ENCODE data around the gene CGGBP1. TPM values are rescaled to one million over a fixed set of nuclear protein-coding genes. Genes with fewer than 3 reads are reported as not detected.

The CGGBP1 gene
- total and polyA plus RNA-seq, 10 donors, result 44.0 to 130 (median 77.7) TPM

- Histone ChIP-seq H3K4me1 (peaks cover 0 to 4% (median 0%) of the 10 kb centered on the region in 6 donors), H3K9me3 (peaks cover 0 to 6% (median 0%) of the 10 kb centered on the region in 8 donors), H3K27ac (no peak overlapping the region), H3K4me3 (no peak overlapping the region), H3K36me3 (no peaks in the 10 kb centered on the region), H3K27me3 (replicated peaks in 1 of 7) (no peaks in the 10 kb centered on the region)
- intact Hi-C loops (cut with DNase I; ENCODE audit: low total_unique reads), result no loop called here
- no peak for DNase-seq
- 91 to 97% (median 92%) methylated on average over 4 of the region's 4 CpGs for WGBS, 5 donors
- TF ChIP-seq POLR2AphosphoS5 (IDR thresholded peaks at IDR 0.05), result no peak
- TF ChIP-seq, protein P1, sequence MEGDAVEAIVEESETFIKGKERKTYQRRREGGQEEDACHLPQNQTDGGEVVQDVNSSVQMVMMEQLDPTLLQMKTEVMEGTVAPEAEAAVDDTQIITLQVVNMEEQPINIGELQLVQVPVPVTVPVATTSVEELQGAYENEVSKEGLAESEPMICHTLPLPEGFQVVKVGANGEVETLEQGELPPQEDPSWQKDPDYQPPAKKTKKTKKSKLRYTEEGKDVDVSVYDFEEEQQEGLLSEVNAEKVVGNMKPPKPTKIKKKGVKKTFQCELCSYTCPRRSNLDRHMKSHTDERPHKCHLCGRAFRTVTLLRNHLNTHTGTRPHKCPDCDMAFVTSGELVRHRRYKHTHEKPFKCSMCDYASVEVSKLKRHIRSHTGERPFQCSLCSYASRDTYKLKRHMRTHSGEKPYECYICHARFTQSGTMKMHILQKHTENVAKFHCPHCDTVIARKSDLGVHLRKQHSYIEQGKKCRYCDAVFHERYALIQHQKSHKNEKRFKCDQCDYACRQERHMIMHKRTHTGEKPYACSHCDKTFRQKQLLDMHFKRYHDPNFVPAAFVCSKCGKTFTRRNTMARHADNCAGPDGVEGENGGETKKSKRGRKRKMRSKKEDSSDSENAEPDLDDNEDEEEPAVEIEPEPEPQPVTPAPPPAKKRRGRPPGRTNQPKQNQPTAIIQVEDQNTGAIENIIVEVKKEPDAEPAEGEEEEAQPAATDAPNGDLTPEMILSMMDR (IDR thresholded peaks at IDR 0.05 in 8 of 11, conservative IDR thresholded peaks at IDR 0.05 in 3 of 11), result no peak
- TF ChIP-seq POLR2A (IDR thresholded peaks at IDR 0.05), result no peak
Observed at GRCh38 chr3:88040529-88040928, 18.3 kb downstream of the CGGBP1 start.

- 35 to 51% (median 41%) methylated on average over 2 of the region's 2 CpGs for WGBS, 5 donors
- intact Hi-C loops (cut with DNase I; ENCODE audit: low total_unique reads), result no loop called here
- no peak for DNase-seq
Observed at GRCh38 chr3:88038566-88038965, 20.2 kb downstream of the CGGBP1 start.

DNA sequence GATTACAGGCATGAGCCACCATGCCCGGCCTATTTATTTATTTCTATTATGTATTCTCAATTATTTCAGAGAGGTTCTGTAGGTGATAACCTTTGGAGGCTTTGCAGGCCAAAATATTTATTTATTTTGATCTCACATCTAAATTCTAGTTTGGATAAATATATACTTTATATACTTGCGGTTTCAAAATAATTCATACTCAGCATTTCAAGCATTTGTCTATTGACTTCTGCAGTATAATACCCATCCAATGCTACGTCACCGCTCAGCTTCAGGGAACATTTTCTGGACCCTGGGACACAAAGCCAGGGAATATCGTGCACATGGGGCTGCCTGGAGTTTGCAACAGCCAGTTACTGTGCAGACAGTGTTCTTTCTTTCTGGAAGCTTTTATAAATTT lies 22.6 kb downstream of the CGGBP1 start:
- no peak for DNase-seq
- 78 to 95% (median 84%) methylated on average over 5 of the region's 5 CpGs for WGBS, 5 donors
- intact Hi-C loops (cut with DNase I; ENCODE audit: low total_unique reads), result no loop called here
- peaks cover 0 to 6% (median 0%) of the 10 kb centered on the region in 8 donors for H3K9me3 ChIP-seq
- H3K36me3 ChIP-seq, result no peaks in the 10 kb centered on the region
- TF ChIP-seq, protein P1 (IDR thresholded peaks at IDR 0.05 in 8 of 11, conservative IDR thresholded peaks at IDR 0.05 in 3 of 11), result no peak
- no peak for TF ChIP-seq POLR2A (IDR thresholded peaks at IDR 0.05)
- TF ChIP-seq POLR2AphosphoS5 (IDR thresholded peaks at IDR 0.05), result no peak
- H3K27ac ChIP-seq, result no peak overlapping the region
- H3K27me3 ChIP-seq (replicated peaks in 1 of 7), result no peaks in the 10 kb centered on the region
- peaks cover 0 to 33% (median 16%) of the 10 kb centered on the region in 6 donors for H3K4me1 ChIP-seq
- no peak overlapping the region for H3K4me3 ChIP-seq

More at GRCh38 chr3:88038566-88038965, 20.2 kb downstream of the CGGBP1 start:
- Histone ChIP-seq H3K4me1 (peaks cover 0 to 10% (median 0%) of the 10 kb centered on the region in 6 donors), H3K4me3 (no peak overlapping the region), H3K27me3 (replicated peaks in 1 of 7) (no peaks in the 10 kb centered on the region), H3K9me3 (peaks cover 0 to 6% (median 0%) of the 10 kb centered on the region in 8 donors), H3K36me3 (no peaks in the 10 kb centered on the region), H3K27ac (no peak overlapping the region)
- TF ChIP-seq POLR2AphosphoS5 (IDR thresholded peaks at IDR 0.05) (no peak), POLR2A (IDR thresholded peaks at IDR 0.05) (no peak)
- TF ChIP-seq, protein P1 (IDR thresholded peaks at IDR 0.05 in 8 of 11, conservative IDR thresholded peaks at IDR 0.05 in 3 of 11), result no peak

DNA sequence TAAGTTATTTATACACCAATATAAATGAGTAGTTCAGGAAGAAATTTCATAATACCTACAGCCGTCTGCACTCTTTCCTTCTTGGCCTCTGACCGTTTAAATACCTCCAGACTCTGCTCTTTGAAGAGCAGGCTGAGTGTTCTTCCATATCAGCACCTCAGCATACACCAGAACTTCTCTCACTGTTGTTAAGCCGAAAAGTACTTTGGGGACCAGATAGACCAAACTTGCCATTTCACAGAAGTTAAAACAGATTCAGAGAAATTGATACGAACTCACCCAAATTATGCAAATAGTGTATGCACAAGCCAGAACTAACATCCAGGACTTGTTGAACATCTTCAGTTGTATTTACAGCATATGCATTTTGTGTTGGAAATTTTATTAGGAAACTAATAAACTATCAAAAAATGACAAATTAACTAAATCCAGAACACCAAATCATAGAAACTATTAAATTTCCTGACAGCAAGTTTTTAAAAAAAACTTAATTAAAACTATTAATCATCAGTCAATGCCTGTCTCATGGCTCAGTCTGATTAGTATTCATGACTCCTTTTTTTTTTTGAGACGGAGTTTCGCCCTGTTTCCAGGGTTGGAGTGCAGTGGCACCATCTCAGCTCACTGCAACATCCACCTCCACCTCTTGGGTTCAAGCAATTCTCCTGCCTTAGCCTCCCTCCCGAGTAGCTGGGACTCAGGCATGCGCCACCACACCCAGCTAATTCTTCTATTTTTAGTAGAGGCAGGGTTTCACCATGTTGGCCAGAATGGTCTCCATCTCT lies 24.1 kb downstream of the CGGBP1 start:
- no peak overlapping the region for H3K4me3 ChIP-seq
- DNase-seq, result no peak
- H3K36me3 ChIP-seq, result no peaks in the 10 kb centered on the region
- intact Hi-C loops (cut with DNase I; ENCODE audit: low total_unique reads), result no loop called here
- H3K27ac ChIP-seq, result no peak overlapping the region
- H3K4me1 ChIP-seq, result peaks cover 0 to 47% (median 25%) of the 10 kb centered on the region in 6 donors
- TF ChIP-seq POLR2A (IDR thresholded peaks at IDR 0.05) (no peak), POLR2AphosphoS5 (IDR thresholded peaks at IDR 0.05) (no peak)
- TF ChIP-seq, protein P1 (IDR thresholded peaks at IDR 0.05 in 8 of 11, conservative IDR thresholded peaks at IDR 0.05 in 3 of 11), result no peak
- H3K27me3 ChIP-seq (replicated peaks in 1 of 7), result no peaks in the 10 kb centered on the region
- no peaks in the 10 kb centered on the region for H3K9me3 ChIP-seq
- 62 to 80% (median 78%) methylated on average over 8 of the region's 8 CpGs for WGBS, 5 donors
